SK-N-SH treated with all-trans-retinoic acid at 6 μM for 48 hours (cell line): Measurements from ENCODE around the gene MTAP.

Experiments used
- ARNTL ChIP-seq: fragments of 450-650 bp; formaldehyde crosslinking; IDR thresholded peaks from 2 replicates; pipeline ENCODE4 v1.5.0; 2020; ENCODE audit warnings: low read depth, mild to moderate bottlenecking, moderate library complexity, borderline replicate concordance
- CSDC2 ChIP-seq: fragments of 250-450 bp; sonication (Bioruptor Pico); IDR thresholded peaks from 2 replicates; pipeline ENCODE4 v1.5.0; 2020; ENCODE audit warnings: mild to moderate bottlenecking, moderate library complexity
- CSRNP3 ChIP-seq: fragments of 250-450 bp; sonication (Bioruptor Pico); IDR thresholded peaks from 2 replicates; pipeline ENCODE4 v1.5.1; 2021; ENCODE audit warnings: mild to moderate bottlenecking, moderate library complexity
- ESRRG ChIP-seq: fragments of 250-450 bp; sonication (Bioruptor Pico); IDR thresholded peaks from 2 replicates; pipeline ENCODE4 v1.6.1; 2021; ENCODE audit warnings: mild to moderate bottlenecking
- POU6F1 ChIP-seq: fragments of 250-450 bp; sonication (Bioruptor Pico); IDR thresholded peaks from 2 replicates; pipeline ENCODE4 v1.8.0; 2021; ENCODE audit warnings: low read depth, mild to moderate bottlenecking, moderate library complexity, borderline replicate concordance
- SNAI2 ChIP-seq: fragments of 250-450 bp; sonication (Bioruptor Pico); IDR thresholded peaks from 2 replicates; pipeline ENCODE4 v1.5.0; 2020; ENCODE audit warnings: mild to moderate bottlenecking, moderate library complexity
- TOX ChIP-seq: fragments of 250-450 bp; sonication (Bioruptor Pico); IDR thresholded peaks from 2 replicates; pipeline ENCODE4 v1.8.0; 2021; ENCODE audit warnings: mild to moderate bottlenecking, moderate library complexity, borderline replicate concordance
- TSHZ2 ChIP-seq: fragments of 250-450 bp; sonication (Bioruptor Pico); IDR thresholded peaks from 2 replicates; pipeline ENCODE4 v1.5.0; 2020; ENCODE audit warnings: mild to moderate bottlenecking, moderate library complexity
- ZNF8 ChIP-seq: fragments of 450-650 bp; formaldehyde crosslinking; IDR thresholded peaks from 2 replicates; pipeline ENCODE4 v1.5.0; 2020; ENCODE audit warnings: mild to moderate bottlenecking, moderate library complexity

- TF ChIP-seq ARNTL (CRISPR knock-in tag) (no peak), POU6F1 (no peak), TSHZ2 (CRISPR knock-in tag) (no peak), ESRRG (CRISPR knock-in tag) (no peak), ZNF8 (CRISPR knock-in tag) (no peak), SNAI2 (CRISPR knock-in tag) (no peak), TOX (CRISPR knock-in tag) (no peak), CSRNP3 (CRISPR knock-in tag) (no peak), CSDC2 (CRISPR knock-in tag) (no peak)
Observed at GRCh38 chr9:21841133-21841532, 38.7 kb downstream of the MTAP start.
